Measurements from ENCODE around the gene DPPA4.

Gene DPPA4

DNA sequence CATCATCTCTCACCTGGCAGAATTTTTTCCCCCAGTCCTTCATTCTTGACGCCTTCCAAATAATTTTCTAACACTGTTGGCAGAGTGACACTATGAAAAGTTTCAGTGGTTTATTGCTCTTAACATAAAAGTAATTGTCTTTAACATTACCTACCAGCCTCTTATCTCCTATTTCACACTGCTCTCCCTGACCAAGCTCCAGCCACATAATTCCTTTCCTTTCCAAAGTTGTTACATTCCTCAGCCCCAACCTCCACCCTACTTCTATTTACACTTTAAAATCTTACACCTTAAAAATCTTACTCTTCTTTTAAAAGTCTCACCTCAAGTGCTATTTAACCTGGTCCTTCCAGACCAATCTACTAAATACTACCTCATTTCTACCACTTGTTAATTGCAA is 2.8 kb downstream of the DPPA4 start:
- Histone ChIP-seq H3K4me3 (ENCODE audit: low read depth in 1 of 2, low read length in 1 of 2) (no peak overlapping the region), H3K27me3 (peaks cover 33% of the 10 kb centered on the region), H3K27ac (no peak overlapping the region), H3K4me1 (ENCODE audit: control insufficient read depth in 1 of 2, insufficient read depth in 1 of 2, low read depth in 1 of 2, low read length in 1 of 2) (peaks cover 10 to 18% of the 10 kb centered on the region in 2 experiments), H3K9me3 (no peaks in the 10 kb centered on the region), H3K36me3 (no peaks in the 10 kb centered on the region)
- TF ChIP-seq, protein P1, sequence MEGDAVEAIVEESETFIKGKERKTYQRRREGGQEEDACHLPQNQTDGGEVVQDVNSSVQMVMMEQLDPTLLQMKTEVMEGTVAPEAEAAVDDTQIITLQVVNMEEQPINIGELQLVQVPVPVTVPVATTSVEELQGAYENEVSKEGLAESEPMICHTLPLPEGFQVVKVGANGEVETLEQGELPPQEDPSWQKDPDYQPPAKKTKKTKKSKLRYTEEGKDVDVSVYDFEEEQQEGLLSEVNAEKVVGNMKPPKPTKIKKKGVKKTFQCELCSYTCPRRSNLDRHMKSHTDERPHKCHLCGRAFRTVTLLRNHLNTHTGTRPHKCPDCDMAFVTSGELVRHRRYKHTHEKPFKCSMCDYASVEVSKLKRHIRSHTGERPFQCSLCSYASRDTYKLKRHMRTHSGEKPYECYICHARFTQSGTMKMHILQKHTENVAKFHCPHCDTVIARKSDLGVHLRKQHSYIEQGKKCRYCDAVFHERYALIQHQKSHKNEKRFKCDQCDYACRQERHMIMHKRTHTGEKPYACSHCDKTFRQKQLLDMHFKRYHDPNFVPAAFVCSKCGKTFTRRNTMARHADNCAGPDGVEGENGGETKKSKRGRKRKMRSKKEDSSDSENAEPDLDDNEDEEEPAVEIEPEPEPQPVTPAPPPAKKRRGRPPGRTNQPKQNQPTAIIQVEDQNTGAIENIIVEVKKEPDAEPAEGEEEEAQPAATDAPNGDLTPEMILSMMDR (IDR thresholded peaks at IDR 0.05), result no peak

DNA sequence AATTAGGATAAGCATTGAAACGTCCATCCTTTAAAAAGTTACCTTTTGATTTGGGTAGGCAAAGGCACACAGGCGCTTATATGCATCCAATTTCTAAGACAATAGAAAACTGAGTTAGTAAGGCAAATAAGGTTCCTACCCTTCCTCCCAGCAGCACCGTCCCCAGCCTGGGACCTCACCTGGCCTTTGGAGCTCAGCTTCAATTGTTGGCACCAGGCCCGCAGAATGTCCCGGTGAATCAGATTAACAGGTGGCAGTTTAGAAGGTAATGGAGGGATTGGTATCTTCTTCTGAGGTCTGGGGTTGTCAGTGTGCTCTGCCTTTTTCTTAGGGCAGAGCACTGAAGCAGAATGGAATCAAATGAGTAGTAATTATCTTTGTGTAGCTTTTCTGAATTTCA is 5.7 kb downstream of the DPPA4 start:
- H3K36me3 ChIP-seq, result no peaks in the 10 kb centered on the region
- TF ChIP-seq, protein P1 (IDR thresholded peaks at IDR 0.05), result no peak
- peaks cover 6% of the 10 kb centered on the region in 2 experiments for H3K4me1 ChIP-seq (ENCODE audit: control insufficient read depth in 1 of 2, insufficient read depth in 1 of 2, low read depth in 1 of 2, low read length in 1 of 2)
- H3K27me3 ChIP-seq, result peaks cover 10% of the 10 kb centered on the region
- no peak overlapping the region for H3K4me3 ChIP-seq (ENCODE audit: low read depth in 1 of 2, low read length in 1 of 2)
- no peaks in the 10 kb centered on the region for H3K9me3 ChIP-seq
- no peak overlapping the region for H3K27ac ChIP-seq

- Histone ChIP-seq H3K9me3 (no peaks in the 10 kb centered on the region), H3K36me3 (no peaks in the 10 kb centered on the region), H3K27ac (no peak overlapping the region), H3K4me1 (ENCODE audit: control insufficient read depth in 1 of 2, insufficient read depth in 1 of 2, low read depth in 1 of 2, low read length in 1 of 2) (no peaks in the 10 kb centered on the region), H3K4me3 (ENCODE audit: low read depth in 1 of 2, low read length in 1 of 2) (no peak overlapping the region), H3K27me3 (peaks cover 3% of the 10 kb centered on the region)
- TF ChIP-seq, protein P1 (IDR thresholded peaks at IDR 0.05), result no peak
Observed at GRCh38 chr3:109330405-109330804, 6.9 kb downstream of the DPPA4 start.

DNA sequence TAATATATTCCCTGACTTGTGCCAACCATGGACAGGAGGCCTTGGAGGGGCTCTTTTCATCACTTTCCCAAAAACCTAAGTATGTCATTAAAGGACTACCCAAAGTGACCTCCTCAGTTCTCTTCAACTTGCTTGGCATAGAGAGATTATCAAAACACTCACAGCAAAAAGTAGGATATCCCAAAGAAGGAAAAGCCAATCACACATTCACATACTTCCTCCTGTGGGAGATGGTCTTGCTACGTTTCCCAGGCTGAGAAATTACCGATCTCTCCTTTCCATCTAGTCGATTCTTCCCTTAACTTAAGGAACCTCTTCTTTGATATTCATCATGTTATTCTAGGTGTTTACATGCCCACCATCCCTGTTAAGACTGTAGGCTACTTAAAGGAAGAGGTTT is 9.1 kb downstream of the DPPA4 start:
- H3K27me3 ChIP-seq, result no peaks in the 10 kb centered on the region
- H3K36me3 ChIP-seq, result no peaks in the 10 kb centered on the region
- TF ChIP-seq, protein P1 (IDR thresholded peaks at IDR 0.05), result no peak
- no peaks in the 10 kb centered on the region for H3K9me3 ChIP-seq
- H3K4me3 ChIP-seq (ENCODE audit: low read depth in 1 of 2, low read length in 1 of 2), result no peak overlapping the region
- no peak overlapping the region for H3K27ac ChIP-seq
- no peaks in the 10 kb centered on the region for H3K4me1 ChIP-seq (ENCODE audit: control insufficient read depth in 1 of 2, insufficient read depth in 1 of 2, low read depth in 1 of 2, low read length in 1 of 2)

DNA sequence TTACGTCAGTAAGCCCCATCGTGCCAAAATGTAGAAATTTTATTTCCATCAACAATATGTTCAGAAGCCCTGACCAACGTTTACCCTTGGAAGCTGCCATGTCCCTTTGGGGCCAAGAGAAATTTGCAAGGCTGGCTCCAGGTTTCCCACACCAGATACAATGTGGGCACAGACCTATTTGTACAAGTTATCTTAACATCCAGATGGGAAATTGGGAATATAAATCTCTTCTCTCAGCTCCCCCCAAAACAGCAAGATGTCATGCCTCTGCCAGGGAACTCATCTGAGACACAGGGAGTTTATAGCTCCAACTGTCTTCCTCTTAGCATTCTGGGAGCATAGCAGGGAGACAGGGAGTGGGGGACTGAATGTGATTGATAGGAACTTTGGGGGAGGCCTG is 11.7 kb downstream of the DPPA4 start:
- H3K36me3 ChIP-seq, result no peaks in the 10 kb centered on the region
- H3K4me3 ChIP-seq (ENCODE audit: low read depth in 1 of 2, low read length in 1 of 2), result no peak overlapping the region
- H3K9me3 ChIP-seq, result no peaks in the 10 kb centered on the region
- TF ChIP-seq, protein P1 (IDR thresholded peaks at IDR 0.05), result no peak
- H3K27ac ChIP-seq, result no peak overlapping the region
- no peaks in the 10 kb centered on the region for H3K27me3 ChIP-seq
- H3K4me1 ChIP-seq (ENCODE audit: control insufficient read depth in 1 of 2, insufficient read depth in 1 of 2, low read depth in 1 of 2, low read length in 1 of 2), result no peaks in the 10 kb centered on the region

DNA sequence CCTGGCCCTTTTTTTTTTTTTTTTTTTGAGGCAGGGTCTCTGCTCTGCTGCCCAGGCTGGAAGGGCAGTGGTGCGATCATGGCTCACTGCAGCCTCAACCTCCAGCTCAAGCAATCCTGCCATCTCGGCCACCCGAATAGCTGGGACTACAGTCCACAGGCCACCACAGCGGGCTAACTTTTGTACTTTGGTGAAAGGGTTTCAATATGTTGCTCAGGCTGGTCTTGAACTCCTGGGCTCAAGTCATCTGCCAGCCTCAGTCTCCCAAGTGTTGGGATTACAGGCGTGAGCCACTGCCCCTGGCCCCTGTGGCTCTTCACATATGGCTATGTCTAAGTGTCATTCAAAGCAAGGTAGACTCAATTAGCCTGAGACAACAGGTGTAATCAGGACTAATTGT is 12.2 kb downstream of the DPPA4 start:
- no peak overlapping the region for H3K27ac ChIP-seq
- no peaks in the 10 kb centered on the region for H3K27me3 ChIP-seq
- H3K9me3 ChIP-seq, result no peaks in the 10 kb centered on the region
- TF ChIP-seq, protein P1 (IDR thresholded peaks at IDR 0.05), result no peak
- H3K4me1 ChIP-seq (ENCODE audit: control insufficient read depth in 1 of 2, insufficient read depth in 1 of 2, low read depth in 1 of 2, low read length in 1 of 2), result no peaks in the 10 kb centered on the region
- no peaks in the 10 kb centered on the region for H3K36me3 ChIP-seq
- H3K4me3 ChIP-seq (ENCODE audit: low read depth in 1 of 2, low read length in 1 of 2), result no peak overlapping the region

Data from neutrophil (primary cell).